SU-DHL-6 (cell line): ENCODE data around the gene PPEF2.

Experiments used
- EZH2phosphoT487 ChIP-seq: fragments of 200-600 bp; sonication (generic), shearing (Covaris generic); conservative IDR thresholded peaks from 2 replicates; pipeline ENCODE4 v1.6.1; 2018; ENCODE audit warnings: mild to moderate bottlenecking, antibody characterized with exemption, low read length, moderate library complexity, mixed read lengths
- TF ChIP-seq, protein P1 (sequence below): fragments of 200-600 bp; sonication (generic); IDR thresholded peaks from one replicate; pipeline ENCODE4 v1.5.1; 2017; ENCODE audit warnings: antibody characterized with exemption, mild to moderate bottlenecking, low read length, moderate library complexity; ENCODE audit not compliant: insufficient read depth, poor library complexity, severe bottlenecking

- TF ChIP-seq, protein P1, sequence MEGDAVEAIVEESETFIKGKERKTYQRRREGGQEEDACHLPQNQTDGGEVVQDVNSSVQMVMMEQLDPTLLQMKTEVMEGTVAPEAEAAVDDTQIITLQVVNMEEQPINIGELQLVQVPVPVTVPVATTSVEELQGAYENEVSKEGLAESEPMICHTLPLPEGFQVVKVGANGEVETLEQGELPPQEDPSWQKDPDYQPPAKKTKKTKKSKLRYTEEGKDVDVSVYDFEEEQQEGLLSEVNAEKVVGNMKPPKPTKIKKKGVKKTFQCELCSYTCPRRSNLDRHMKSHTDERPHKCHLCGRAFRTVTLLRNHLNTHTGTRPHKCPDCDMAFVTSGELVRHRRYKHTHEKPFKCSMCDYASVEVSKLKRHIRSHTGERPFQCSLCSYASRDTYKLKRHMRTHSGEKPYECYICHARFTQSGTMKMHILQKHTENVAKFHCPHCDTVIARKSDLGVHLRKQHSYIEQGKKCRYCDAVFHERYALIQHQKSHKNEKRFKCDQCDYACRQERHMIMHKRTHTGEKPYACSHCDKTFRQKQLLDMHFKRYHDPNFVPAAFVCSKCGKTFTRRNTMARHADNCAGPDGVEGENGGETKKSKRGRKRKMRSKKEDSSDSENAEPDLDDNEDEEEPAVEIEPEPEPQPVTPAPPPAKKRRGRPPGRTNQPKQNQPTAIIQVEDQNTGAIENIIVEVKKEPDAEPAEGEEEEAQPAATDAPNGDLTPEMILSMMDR: no peak
- no peak for TF ChIP-seq EZH2phosphoT487
Observed at GRCh38 chr4:75904076-75904475, 1.8 kb upstream of the PPEF2 start.
